ENCODE data around the gene NKX1-2.

GRCh38 chr10:124447751-124448466 is 1.9 kb downstream of the NKX1-2 start:
- TF ChIP-seq ZNF433 (tag by site-specific recombination; IDR thresholded peaks at IDR 0.05; ENCODE audit: low read depth) (no peak), ZNF266 (tag by site-specific recombination; IDR thresholded peaks at IDR 0.05; ENCODE audit: low read depth) (no peak)
